SK-N-SH (cell line): ENCODE measurements around the gene GNPTAB. TPM values are rescaled to one million over a fixed set of nuclear protein-coding genes. Genes with fewer than 3 reads are reported as not detected.

Experiments used
- CTCF ChIA-PET: fragments of 300-600, 350-600 bp; formaldehyde crosslinking; extraction: SDS; loops from one replicate; lab custom pipeline; 2021; lab: Yijun Ruan, JAX
- POLR2A ChIA-PET: fragments of 350-600 bp; sonication (Branson Sonifier 250); formaldehyde crosslinking; extraction: SDS; loops from one replicate; lab custom pipeline; 2020; ENCODE audit warnings: antibody characterized with exemption, inconsistent platforms; lab: Yijun Ruan, JAX
- DNase-seq: peaks from one replicate; pipeline ENCODE4 v3.0.0; 2012
- H2AFZ ChIP-seq: fragments of 200-600 bp; sonication (generic); 2 replicates; pipeline ENCODE4 v1.8.1; 2016; ENCODE audit warnings: antibody characterized with exemption, mild to moderate bottlenecking, low read depth
- H3F3A ChIP-seq: fragments of 200-600 bp; sonication (generic); replicated peaks from 2 replicates; pipeline ENCODE3; 2016; ENCODE audit warnings: antibody characterized with exemption, mild to moderate bottlenecking; ENCODE audit not compliant: insufficient read depth
- H3K27ac ChIP-seq, 2 experiments: fragments of 200-500 bp in 1 of 2; fragments of 200-600 bp in 1 of 2; sonication (Bioruptor generic) in 1 of 2; sonication (generic), shearing (Covaris generic) in 1 of 2; 2 replicates each; pipeline versions ENCODE4 v1.5.1 to v1.6.1; 2014 to 2016; ENCODE audit warnings: low read depth in 2 of 2, inconsistent platforms in 1 of 2, low read length in 1 of 2, mild to moderate bottlenecking in 1 of 2, mixed read lengths in 1 of 2
- H3K27me3 ChIP-seq: fragments of 200-600 bp; sonication (generic), shearing (Covaris generic); 2 replicates; pipeline ENCODE4 v1.6.1; 2016; ENCODE audit warnings: mixed run types; ENCODE audit not compliant: insufficient read depth
- H3K36me3 ChIP-seq, 2 experiments: fragments of 200-500 bp in 1 of 2; fragments of 200-600 bp in 1 of 2; sonication (Bioruptor generic) in 1 of 2; sonication (generic) in 1 of 2; replicated peaks in 1 of 2; 2 replicates each; pipeline versions ENCODE3 to v1.5.1; 2014 to 2016; ENCODE audit warnings: low read length in 1 of 2, mild to moderate bottlenecking in 1 of 2; ENCODE audit not compliant: insufficient read depth in 2 of 2, control insufficient read depth in 1 of 2
- H3K4me1 ChIP-seq, 2 experiments: fragments of 200-500 bp in 1 of 2; fragments of 200-600 bp in 1 of 2; sonication (Bioruptor generic) in 1 of 2; sonication (generic), shearing (Covaris generic) in 1 of 2; 2 replicates each; pipeline versions ENCODE4 v1.5.1 to v1.6.1; 2014 to 2016; ENCODE audit warnings: low read depth in 1 of 2, low read length in 1 of 2, mixed run types in 1 of 2; ENCODE audit not compliant: insufficient read depth in 2 of 2, control insufficient read depth in 1 of 2
- H3K4me2 ChIP-seq: fragments of 200-600 bp; sonication (generic), shearing (Covaris generic); 2 replicates; pipeline ENCODE4 v1.6.1; 2017; ENCODE audit warnings: mixed run types
- H3K4me3 ChIP-seq, 2 experiments: fragments of 200-500 bp in 1 of 2; fragments of 200-600 bp in 1 of 2; sonication (Bioruptor generic) in 1 of 2; sonication (generic), shearing (Covaris generic) in 1 of 2; 2 replicates each; pipeline versions ENCODE4 v1.5.1 to v1.8.1; 2014 to 2016; ENCODE audit warnings: low read depth in 2 of 2, inconsistent platforms in 1 of 2, low read length in 1 of 2, mild to moderate bottlenecking in 1 of 2, mixed read lengths in 1 of 2, moderate library complexity in 1 of 2
- H3K79me2 ChIP-seq: fragments of 200-600 bp; sonication (generic); 2 replicates; pipeline ENCODE4 v1.8.1; 2017; ENCODE audit warnings: mild to moderate bottlenecking; ENCODE audit not compliant: insufficient read depth
- H3K9ac ChIP-seq: fragments of 200-600 bp; sonication (generic); 2 replicates; pipeline ENCODE4 v1.6.1; 2017; ENCODE audit warnings: mixed run types
- H3K9me2 ChIP-seq: fragments of 200-600 bp; sonication (generic); 2 replicates; pipeline ENCODE4 v1.6.1; 2017; ENCODE audit warnings: mixed run types
- H3K9me3 ChIP-seq: fragments of 200-600 bp; sonication (generic); 2 replicates; pipeline ENCODE4 v1.6.1; 2017; ENCODE audit warnings: mixed run types, mild to moderate bottlenecking, moderate library complexity
- H4K20me1 ChIP-seq: fragments of 200-600 bp; sonication (generic); 2 replicates; pipeline ENCODE4 v1.6.1; 2017; ENCODE audit warnings: mild to moderate bottlenecking, mixed run types; ENCODE audit not compliant: insufficient read depth
- FOXM1 ChIP-seq: IDR thresholded peaks from 2 replicates; pipeline ENCODE4 v1.4.0; 2012; ENCODE audit warnings: low read depth, mild to moderate bottlenecking
- GABPA ChIP-seq: IDR thresholded peaks from 2 replicates; pipeline ENCODE4 v1.4.0; 2012; ENCODE audit warnings: low read depth, mild to moderate bottlenecking
- GATA2 ChIP-seq: sonication (generic); formaldehyde crosslinking; IDR thresholded peaks from 2 replicates; pipeline ENCODE4 v1.5.0; 2020; ENCODE audit warnings: mild to moderate bottlenecking, missing genetic modification reagents
- IRF3 ChIP-seq: fragments of 150-350 bp; IDR thresholded peaks from 2 replicates; pipeline ENCODE4 v1.6.1; 2016; ENCODE audit warnings: mild to moderate bottlenecking, low read depth, low read length
- MXI1 ChIP-seq: IDR thresholded peaks from 2 replicates; pipeline ENCODE4 v1.6.1; 2012; ENCODE audit warnings: mild to moderate bottlenecking, low read depth, low read length, improper control_type of control experiment
- NFIC ChIP-seq: IDR thresholded peaks from 2 replicates; pipeline ENCODE4 v1.4.0; 2012; ENCODE audit warnings: borderline replicate concordance
- RFX5 ChIP-seq: IDR thresholded peaks from 2 replicates; pipeline ENCODE4 v1.6.1; 2012; ENCODE audit warnings: mild to moderate bottlenecking, improper control_type of control experiment, low read length
- SIN3A ChIP-seq: IDR thresholded peaks from 2 replicates; pipeline ENCODE4 v1.6.1; 2012; ENCODE audit warnings: low read depth, mild to moderate bottlenecking, low read length, moderate library complexity, borderline replicate concordance
- TAF1 ChIP-seq: IDR thresholded peaks from 2 replicates; pipeline ENCODE4 v1.6.1; 2012; ENCODE audit warnings: low read depth, mild to moderate bottlenecking, low read length, moderate library complexity, borderline replicate concordance
- USF2 ChIP-seq: fragments of 150-350 bp; IDR thresholded peaks from 2 replicates; pipeline ENCODE4 v1.6.1; 2017; ENCODE audit warnings: antibody characterized with exemption, low read length, low read depth, borderline replicate concordance
- WGBS: methylation state at CpG from one replicate; pipeline ENCODE4 v1.1.6; 2017; ENCODE audit warnings: low lambda C conversion rate; 5-methylcytosine and 5-hydroxymethylcytosine counted together
- polyA plus RNA-seq, 3 experiments: library from polyadenylated mRNA; depleted of rRNA; stranded (reverse); fragments of >200 nt; gene quantifications; 2 replicates each; pipeline ENCODE4 v1.2.3, GENCODE V29; 2012

Gene GNPTAB
- polyA plus RNA-seq, 1 of the 3 experiments (the other 2 are of a cell fraction) = 18.8 TPM

GRCh38 chr12:101852998-101853397 lies 22.2 kb upstream of the GNPTAB start:
- H3K4me1 ChIP-seq = peaks cover 0 to 27% of the 10 kb centered on the region in 2 experiments; a peak in 1 of 4 replicates
- TF ChIP-seq USF2 (no peak), FOXM1 (no peak), RFX5 (no peak), GATA2 (CRISPR knock-in tag) (no peak), IRF3 (no peak), SIN3A (no peak), MXI1 (no peak), NFIC (no peak), GABPA (no peak), TAF1 (no peak)
- no peaks in the 10 kb centered on the region for H4K20me1 ChIP-seq
- H3K4me2 ChIP-seq = no peak overlapping the region
- no peaks in the 10 kb centered on the region for H3K9me3 ChIP-seq
- peaks cover 17% of the 10 kb centered on the region for H3F3A ChIP-seq
- ChIA-PET POLR2A (no interaction called here), CTCF (interaction anchor here (1.0 to 1.4 kb wide), 3 partner anchors 13 to 81 kb away, joined by 3 to 7 read pairs (median 3); no protein-coding TSS in a partner anchor)
- H3K79me2 ChIP-seq = no peaks in the 10 kb centered on the region
- H3K27me3 ChIP-seq = no peaks in the 10 kb centered on the region
- no peak overlapping the region for H3K27ac ChIP-seq
- H2AFZ ChIP-seq = no peak overlapping the region
- no peaks in the 10 kb centered on the region for H3K36me3 ChIP-seq
- DNase-seq = no peak
- H3K9me2 ChIP-seq = no peaks in the 10 kb centered on the region
- H3K4me3 ChIP-seq = no peak overlapping the region
- no peak overlapping the region for H3K9ac ChIP-seq

GRCh38 chr12:101850199-101850598 lies 19.4 kb upstream of the GNPTAB start:
- POLR2A ChIA-PET = no interaction called here

More at GRCh38 chr12:101850199-101850598, 19.4 kb upstream of the GNPTAB start:
- no peak overlapping the region for H3K4me3 ChIP-seq
- H3F3A ChIP-seq = no peaks in the 10 kb centered on the region
- TF ChIP-seq FOXM1 = no peak
- H3K27ac ChIP-seq = no peak overlapping the region
- H3K9ac ChIP-seq = no peak overlapping the region
- H3K79me2 ChIP-seq = no peaks in the 10 kb centered on the region
- no peak for DNase-seq
- no peaks in the 10 kb centered on the region for H4K20me1 ChIP-seq
- H3K9me2 ChIP-seq = no peaks in the 10 kb centered on the region
- no peaks in the 10 kb centered on the region for H3K36me3 ChIP-seq
- no peak overlapping the region for H2AFZ ChIP-seq
- 92% methylated on average over 1 of the region's 1 CpG for WGBS
- CTCF ChIA-PET = interaction anchor here (0.9 to 1.6 kb wide), 3 partner anchors 10 to 76 kb away, joined by 3 to 4 read pairs (median 4); no protein-coding TSS in a partner anchor
- H3K4me1 ChIP-seq = peaks cover 0 to 5% of the 10 kb centered on the region in 2 experiments; a peak in 1 of 4 replicates
- H3K27me3 ChIP-seq = no peaks in the 10 kb centered on the region
- no peak overlapping the region for H3K4me2 ChIP-seq
- no peaks in the 10 kb centered on the region for H3K9me3 ChIP-seq
